PC-3 (cell line): Measurements from ENCODE around the gene MGLL. TPM values are rescaled to one million over a fixed set of nuclear protein-coding genes. Genes with fewer than 3 reads are reported as not detected.

Experiments
- ATAC-seq: fragments of 200-7000 bp; cut with Tn5 transposase; 2 replicates; pipeline ENCODE4 v1.9.1; 2020; ENCODE audit warnings: mild to moderate bottlenecking, moderate library complexity
- BruUV-seq: library from RNA; stranded (reverse); fragments of 400-500 nt; replicated peaks from 2 replicates; lab custom pipeline; 2021; lab: Mats Ljungman, UMichigan
- CTCF ChIA-PET: fragments of 300-600 bp; sonication (Branson Sonifier 250); formaldehyde crosslinking; loops from one replicate; lab custom pipeline; 2022; ENCODE audit warnings: antibody characterized with exemption; lab: Charles Lee
- POLR2A ChIA-PET: fragments of 300-600 bp; sonication (Branson Sonifier 250); formaldehyde crosslinking; loops from one replicate; lab custom pipeline; 2022; ENCODE audit warnings: antibody characterized with exemption; ENCODE audit not compliant: unreplicated experiment; lab: Charles Lee
- DNase-seq: peaks from one replicate; pipeline ENCODE4 v3.0.0-alpha.2; 2015
- H2AFZ ChIP-seq: fragments of 300-600 bp; sonication (generic); 2 replicates; pipeline ENCODE4 v1.6.0; 2016; ENCODE audit warnings: antibody characterized with exemption, low read length
- H3F3A ChIP-seq: fragments of 300-600 bp; sonication (generic); one replicate; pipeline ENCODE4 v1.6.0; 2017; ENCODE audit warnings: antibody characterized with exemption, low read length, control low read depth, mild to moderate bottlenecking; ENCODE audit not compliant: unreplicated experiment
- H3K27ac ChIP-seq: fragments of 300-600 bp; sonication (generic); 2 replicates; pipeline ENCODE4 v1.5.1; 2016; ENCODE audit warnings: mild to moderate bottlenecking, low read length
- H3K27me3 ChIP-seq: fragments of 300-600 bp; sonication (generic); 2 replicates; pipeline ENCODE4 v1.6.1; 2016; ENCODE audit warnings: low read length, mixed read lengths
- H3K36me3 ChIP-seq: fragments of 300-600 bp; sonication (generic); 2 replicates; pipeline ENCODE4 v1.6.1; 2016; ENCODE audit warnings: low read depth, mixed run types, low read length, mixed read lengths
- H3K4me1 ChIP-seq: fragments of 300-600 bp; sonication (generic); 2 replicates; pipeline ENCODE4 v1.5.1; 2016; ENCODE audit warnings: low read length; ENCODE audit not compliant: insufficient read depth
- H3K4me2 ChIP-seq: fragments of 300-600 bp; sonication (generic); 2 replicates; pipeline ENCODE4 v1.6.0; 2016; ENCODE audit warnings: low read length
- H3K4me3 ChIP-seq: fragments of 300-600 bp; sonication (generic); 2 replicates; pipeline ENCODE4 v1.5.1; 2016; ENCODE audit warnings: mild to moderate bottlenecking, low read length, mixed read lengths
- H3K79me2 ChIP-seq: fragments of 300-600 bp; sonication (generic); 2 replicates; pipeline ENCODE4 v1.6.1; 2017; ENCODE audit warnings: low read length, mixed read lengths
- H3K9ac ChIP-seq: fragments of 300-600 bp; sonication (generic); 2 replicates; pipeline ENCODE4 v1.6.0; 2016; ENCODE audit warnings: mild to moderate bottlenecking, low read length
- H3K9me2 ChIP-seq: fragments of 300-600 bp; sonication (generic); replicated peaks from 2 replicates; pipeline ENCODE4 v1.6.1; 2016; ENCODE audit warnings: mixed run types, low read length, mixed read lengths
- H3K9me3 ChIP-seq: fragments of 300-600 bp; sonication (generic); 2 replicates; pipeline ENCODE4 v1.6.1; 2016; ENCODE audit warnings: low read length, mixed read lengths
- H4K20me1 ChIP-seq: fragments of 300-600 bp; sonication (generic); 2 replicates; pipeline ENCODE4 v1.6.1; 2016; ENCODE audit warnings: low read length, mixed read lengths
- EZH2 ChIP-seq: fragments of 300-600 bp; sonication (generic); IDR thresholded peaks from one replicate; pipeline ENCODE4 v1.6.1; 2017; ENCODE audit warnings: antibody characterized with exemption, mild to moderate bottlenecking, low read length; ENCODE audit not compliant: unreplicated experiment
- EZH2phosphoT487 ChIP-seq: fragments of 300-600 bp; sonication (generic); IDR thresholded peaks from 2 replicates; pipeline ENCODE4 v1.6.1; 2018; ENCODE audit warnings: mild to moderate bottlenecking, antibody characterized with exemption, low read length, borderline replicate concordance
- intact Hi-C: fragments of 100-400 bp; cut with micrococcal nuclease; formaldehyde crosslinking; loops from 2 replicates; pipeline ENCODE4 v1.9.0; 2023
- total RNA-seq: library from RNA; depleted of rRNA; stranded (reverse); fragments of >200 nt; gene quantifications from 2 replicates; pipeline ENCODE4 v1.2.3, GENCODE V29; 2014
- TF ChIP-seq, protein P1 (sequence below): fragments of 300-600 bp; sonication (generic); conservative IDR thresholded peaks from 2 replicates; pipeline ENCODE4 v1.5.1; 2017; ENCODE audit warnings: antibody characterized with exemption, low read depth, mild to moderate bottlenecking, low read length

The MGLL gene
- total RNA-seq, 1 experiment from 2014 or later = 38.7 TPM

- peaks cover 29% of the 10 kb centered on the region for H3K4me1 ChIP-seq
- no peaks in the 10 kb centered on the region for H3F3A ChIP-seq
- H2AFZ ChIP-seq = no peak overlapping the region
- ChIA-PET CTCF (no interaction called here), POLR2A (no interaction called here)
- no TSS peak for BruUV-seq
- no peak for TF ChIP-seq EZH2
- TF ChIP-seq, protein P1, sequence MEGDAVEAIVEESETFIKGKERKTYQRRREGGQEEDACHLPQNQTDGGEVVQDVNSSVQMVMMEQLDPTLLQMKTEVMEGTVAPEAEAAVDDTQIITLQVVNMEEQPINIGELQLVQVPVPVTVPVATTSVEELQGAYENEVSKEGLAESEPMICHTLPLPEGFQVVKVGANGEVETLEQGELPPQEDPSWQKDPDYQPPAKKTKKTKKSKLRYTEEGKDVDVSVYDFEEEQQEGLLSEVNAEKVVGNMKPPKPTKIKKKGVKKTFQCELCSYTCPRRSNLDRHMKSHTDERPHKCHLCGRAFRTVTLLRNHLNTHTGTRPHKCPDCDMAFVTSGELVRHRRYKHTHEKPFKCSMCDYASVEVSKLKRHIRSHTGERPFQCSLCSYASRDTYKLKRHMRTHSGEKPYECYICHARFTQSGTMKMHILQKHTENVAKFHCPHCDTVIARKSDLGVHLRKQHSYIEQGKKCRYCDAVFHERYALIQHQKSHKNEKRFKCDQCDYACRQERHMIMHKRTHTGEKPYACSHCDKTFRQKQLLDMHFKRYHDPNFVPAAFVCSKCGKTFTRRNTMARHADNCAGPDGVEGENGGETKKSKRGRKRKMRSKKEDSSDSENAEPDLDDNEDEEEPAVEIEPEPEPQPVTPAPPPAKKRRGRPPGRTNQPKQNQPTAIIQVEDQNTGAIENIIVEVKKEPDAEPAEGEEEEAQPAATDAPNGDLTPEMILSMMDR = no peak
- no peak for TF ChIP-seq EZH2phosphoT487
- H3K36me3 ChIP-seq = peaks cover 4% of the 10 kb centered on the region; the same call in 1 of the 2 replicates
- H3K9me2 ChIP-seq = no peaks in the 10 kb centered on the region
- no peak overlapping the region for H3K9ac ChIP-seq
- H3K4me3 ChIP-seq = no peak overlapping the region
- no peaks in the 10 kb centered on the region for H4K20me1 ChIP-seq
- no peak for ATAC-seq
- no peaks in the 10 kb centered on the region for H3K9me3 ChIP-seq
- intact Hi-C loops = no loop called here
- H3K79me2 ChIP-seq = peaks cover 8% of the 10 kb centered on the region; the same call in 1 of the 2 replicates
- no peaks in the 10 kb centered on the region for H3K27me3 ChIP-seq
- H3K27ac ChIP-seq = no peak overlapping the region
- H3K4me2 ChIP-seq = no peak overlapping the region
- DNase-seq = no peak
Observed at GRCh38 chr3:127753898-127754410, 68.4 kb downstream of the MGLL start.

GRCh38 chr3:127753338-127753737, 69.0 kb downstream of the MGLL start:
- no peak overlapping the region for H3K9ac ChIP-seq
- no peaks in the 10 kb centered on the region for H3K27me3 ChIP-seq
- no peak for DNase-seq
- ChIA-PET CTCF (no interaction called here), POLR2A (no interaction called here)
- H3K4me1 ChIP-seq = peaks cover 35% of the 10 kb centered on the region
- ATAC-seq = no peak
- H4K20me1 ChIP-seq = no peaks in the 10 kb centered on the region
- no peak overlapping the region for H2AFZ ChIP-seq
- no peaks in the 10 kb centered on the region for H3K9me2 ChIP-seq
- no peak overlapping the region for H3K4me3 ChIP-seq
- no peak for TF ChIP-seq EZH2phosphoT487
- no peak for TF ChIP-seq EZH2
- TF ChIP-seq, protein P1 = no peak
- BruUV-seq = no TSS peak
- no peaks in the 10 kb centered on the region for H3K9me3 ChIP-seq
- intact Hi-C loops = no loop called here
- H3K27ac ChIP-seq = no peak overlapping the region
- H3K4me2 ChIP-seq = no peak overlapping the region
- H3K79me2 ChIP-seq = peaks cover 8% of the 10 kb centered on the region; the same call in 1 of the 2 replicates
- H3K36me3 ChIP-seq = peaks cover 4% of the 10 kb centered on the region; the same call in 1 of the 2 replicates
- no peaks in the 10 kb centered on the region for H3F3A ChIP-seq

GRCh38 chr3:127751782-127752181, 70.5 kb downstream of the MGLL start:
- H3K36me3 ChIP-seq = peaks cover 4% of the 10 kb centered on the region; the same call in 1 of the 2 replicates
- DNase-seq (no peak), ATAC-seq (no peak)
- H3K9ac ChIP-seq = no peak overlapping the region
- H2AFZ ChIP-seq = no peak overlapping the region
- H3K79me2 ChIP-seq = peaks cover 8% of the 10 kb centered on the region; the same call in 1 of the 2 replicates
- peaks cover 47% of the 10 kb centered on the region for H3K4me1 ChIP-seq
- ChIA-PET POLR2A (interaction anchor here (1.0 kb wide), 1 partner anchor 39 kb away, joined by 8 read pairs; no protein-coding TSS in a partner anchor), CTCF (no interaction called here)
- H3K4me3 ChIP-seq = no peak overlapping the region
- TF ChIP-seq EZH2 = no peak
- TF ChIP-seq, protein P1 = no peak
- TF ChIP-seq EZH2phosphoT487 = no peak
- BruUV-seq = no TSS peak
- H3K9me2 ChIP-seq = no peaks in the 10 kb centered on the region
- no peaks in the 10 kb centered on the region for H3K27me3 ChIP-seq
- peak overlapping the region; percentile 53; the same call in 1 of the 2 replicates for H3K4me2 ChIP-seq
- intact Hi-C loops = no loop called here
- H3K27ac ChIP-seq = peak overlapping the region; percentile 95
- H4K20me1 ChIP-seq = no peaks in the 10 kb centered on the region
- H3F3A ChIP-seq = peaks cover 7% of the 10 kb centered on the region
- H3K9me3 ChIP-seq = no peaks in the 10 kb centered on the region
